NCI-H2171 treated with DMSO at 0.1 percent for 48 hours (cell line): Measurements from ENCODE around the gene WEE2.
A peak's percentile ranks its signal among the peaks of the same experiment; 100 is the strongest.
"Not testable (repeated sequence)": the region's sequence is repeated elsewhere in the genome, so short reads cannot be mapped to it uniquely, and the experiment has no call there.

Experiments
- DNase-seq: peaks from one replicate; lab custom pipeline; 2025; lab: John Stamatoyannopoulos, UW

The WEE2 gene

GRCh38 chr7:141714571-141714970 lies 6.4 kb downstream of the WEE2 start:
- no peak for DNase-seq

GRCh38 chr7:141715018-141715417 lies 6.9 kb downstream of the WEE2 start:
- DNase-seq: no peak

- no peak for DNase-seq
Measured at GRCh38 chr7:141715794-141716689, 7.9 kb downstream of the WEE2 start.

GRCh38 chr7:141717450-141717849 lies 9.3 kb downstream of the WEE2 start:
- DNase-seq: no peak

GRCh38 chr7:141722529-141722928 lies 14.4 kb downstream of the WEE2 start:
- DNase-seq: no peak

GRCh38 chr7:141729020-141729419 lies 20.9 kb downstream of the WEE2 start:
- no peak for DNase-seq

- DNase-seq: no peak
Measured at GRCh38 chr7:141731476-141732149, 23.5 kb downstream of the WEE2 start.

GRCh38 chr7:141737118-141737835 lies 29.1 kb downstream of the WEE2 start:
- DNase-seq: no peak

GRCh38 chr7:141737836-141738591 lies 29.9 kb downstream of the WEE2 start, which contains the start of gene SSBP1:
Gene SSBP1 (plus strand): TSS chr7:141738358. CDS start chr7:141739167, 809 bp downstream.
- peak; percentile 99 for DNase-seq

GRCh38 chr7:141738592-141739013 lies 30.4 kb downstream of the WEE2 start:
- DNase-seq: no peak

- no peak for DNase-seq
Measured at GRCh38 chr7:141739250-141739649, 31.1 kb downstream of the WEE2 start.

GRCh38 chr7:141742229-141742628 lies 34.1 kb downstream of the WEE2 start:
- DNase-seq: no peak

GRCh38 chr7:141744131-141744530 lies 36.0 kb downstream of the WEE2 start:
- no peak for DNase-seq

GRCh38 chr7:141748396-141748795 lies 40.2 kb downstream of the WEE2 start:
- no peak for DNase-seq

- DNase-seq: not testable (repeated sequence)
Measured at GRCh38 chr7:141751904-141752303, 43.8 kb downstream of the WEE2 start.

GRCh38 chr7:141752634-141753033 lies 44.5 kb downstream of the WEE2 start:
- DNase-seq: no peak

GRCh38 chr7:141754939-141755338 lies 46.8 kb downstream of the WEE2 start:
- peak; percentile 27 for DNase-seq

- DNase-seq: no peak
Measured at GRCh38 chr7:141763797-141764196, 55.6 kb downstream of the WEE2 start, which contains the start of gene TAS2R3. Gene TAS2R3 (plus strand): TSS chr7:141764097. CDS start chr7:141764159, 62 bp downstream.

GRCh38 chr7:141770083-141770583 lies 62.0 kb downstream of the WEE2 start:
- DNase-seq: not testable (repeated sequence)

- DNase-seq: no peak
Measured at GRCh38 chr7:141776374-141776773, 68.2 kb downstream of the WEE2 start, which contains the start of gene TAS2R4. Gene TAS2R4 (plus strand): TSS chr7:141776674. CDS start chr7:141778489, 1,815 bp downstream.
